Suprapubic skin (tissue), 4 donors: ENCODE results near the gene MRPL2. TPM values are rescaled to one million over a fixed set of nuclear protein-coding genes. Genes with fewer than 3 reads are reported as not detected.

Source experiments
- DNase-seq, 2 donors: peaks; one replicate each; pipeline ENCODE4 v3.0.0-alpha.2; 2019; ENCODE audit warnings: low spot score in 2 of 2
- H3K27ac ChIP-seq: fragments of 200-600 bp; sonication (generic); one replicate; pipeline ENCODE4 v1.5.1; 2019
- H3K27me3 ChIP-seq: fragments of 200-600 bp; sonication (generic); one replicate; pipeline ENCODE4 v1.5.1; 2019
- H3K36me3 ChIP-seq: fragments of 200-600 bp; sonication (generic); one replicate; pipeline ENCODE4 v1.5.1; 2019
- H3K4me1 ChIP-seq: fragments of 200-600 bp; sonication (generic); one replicate; pipeline ENCODE4 v1.5.1; 2019
- H3K4me3 ChIP-seq: fragments of 200-600 bp; sonication (generic); one replicate; pipeline ENCODE4 v1.5.1; 2019; ENCODE audit warnings: mild to moderate bottlenecking
- H3K9me3 ChIP-seq: fragments of 200-600 bp; sonication (generic); one replicate; pipeline ENCODE4 v1.5.1; 2019
- CTCF ChIP-seq, 2 donors: fragments of 200-600 bp in 1 of 2; fragments of 450-650 bp in 1 of 2; sonication (generic) in 1 of 2; IDR thresholded peaks; one replicate each; pipeline ENCODE4 v1.5.1; 2016 to 2019; ENCODE audit warnings: antibody characterized with exemption in 2 of 2, mild to moderate bottlenecking in 1 of 2, moderate library complexity in 1 of 2
- EP300 ChIP-seq: sonication (generic); formaldehyde crosslinking; IDR thresholded peaks from one replicate; pipeline ENCODE4 v1.6.1; 2017; ENCODE audit warnings: antibody characterized with exemption
- POLR2A ChIP-seq, 2 donors: fragments of 450-650 bp; IDR thresholded peaks; one replicate each; pipeline ENCODE4 v1.6.1; 2017; ENCODE audit warnings: antibody characterized with exemption in 2 of 2, mild to moderate bottlenecking in 2 of 2, moderate library complexity in 2 of 2
- POLR2AphosphoS5 ChIP-seq, 3 donors: sonication (generic); formaldehyde crosslinking; IDR thresholded peaks; one replicate each; pipeline ENCODE4 v1.6.1; 2017; ENCODE audit warnings: antibody characterized with exemption in 3 of 3
- WGBS: methylation state at CpG from one replicate; pipeline ENCODE4 v1.1.5; 2018; 5-methylcytosine and 5-hydroxymethylcytosine counted together
- total RNA-seq, 4 donors: library from RNA; depleted of rRNA; stranded (reverse); fragments of >200 nt; gene quantifications; one replicate each; pipeline ENCODE4 v1.1.0, GENCODE V29; 2016

Gene MRPL2
- total RNA-seq, 4 donors from 2014 or later, result 21.2 to 38.1 (median 25.9) TPM

GRCh38 chr6:43081043-43081442 is 21.8 kb upstream of the MRPL2 start:
- no peaks in the 10 kb centered on the region for H3K36me3 ChIP-seq
- no peak overlapping the region for H3K27ac ChIP-seq
- H3K4me3 ChIP-seq, result no peak overlapping the region
- peaks cover 14% of the 10 kb centered on the region for H3K4me1 ChIP-seq
- H3K9me3 ChIP-seq, result no peaks in the 10 kb centered on the region
- DNase-seq, result no peak
- peaks cover 6% of the 10 kb centered on the region for H3K27me3 ChIP-seq
- TF ChIP-seq POLR2A (IDR thresholded peaks at IDR 0.05) (no peak), POLR2AphosphoS5 (IDR thresholded peaks at IDR 0.05) (no peak), EP300 (no peak), CTCF (IDR thresholded peaks at IDR 0.05) (no peak)
- 92% methylated on average over 4 of the region's 4 CpGs for WGBS

GRCh38 chr6:43078691-43079090 is 19.5 kb upstream of the MRPL2 start:
- Histone ChIP-seq H3K36me3 (peaks cover 1% of the 10 kb centered on the region), H3K27me3 (peaks cover 7% of the 10 kb centered on the region), H3K4me3 (no peak overlapping the region), H3K4me1 (peaks cover 21% of the 10 kb centered on the region), H3K9me3 (no peaks in the 10 kb centered on the region), H3K27ac (no peak overlapping the region)
- TF ChIP-seq POLR2A (IDR thresholded peaks at IDR 0.05) (no peak), EP300 (no peak), CTCF (IDR thresholded peaks at IDR 0.05) (no peak), POLR2AphosphoS5 (IDR thresholded peaks at IDR 0.05) (no peak)
- DNase-seq, result no peak
- 73% methylated on average over 2 of the region's 2 CpGs for WGBS

- no peak for TF ChIP-seq POLR2AphosphoS5 (IDR thresholded peaks at IDR 0.05)
- peaks cover 21% of the 10 kb centered on the region for H3K4me1 ChIP-seq
- no peaks in the 10 kb centered on the region for H3K9me3 ChIP-seq
- 78% methylated on average over 4 of the region's 6 CpGs for WGBS
- H3K27ac ChIP-seq, result peak overlapping the region; percentile 18
- DNase-seq, result no peak
- peak overlapping the region; percentile 88 for H3K4me3 ChIP-seq
- peaks cover 8% of the 10 kb centered on the region for H3K36me3 ChIP-seq
- peaks cover 7% of the 10 kb centered on the region for H3K27me3 ChIP-seq
Observed at GRCh38 chr6:43077981-43078511, 18.8 kb upstream of the MRPL2 start.

GRCh38 chr6:43077333-43077809 is 18.1 kb upstream of the MRPL2 start:
- 10% methylated on average over 8 of the region's 8 CpGs for WGBS
- TF ChIP-seq EP300 (no peak), POLR2A (IDR thresholded peaks at IDR 0.05) (no peak), CTCF (IDR thresholded peaks at IDR 0.05) (no peak), POLR2AphosphoS5 (IDR thresholded peaks at IDR 0.05) (no peak)
- Histone ChIP-seq H3K4me3 (peak overlapping the region; percentile 88), H3K36me3 (peaks cover 14% of the 10 kb centered on the region), H3K27ac (peak overlapping the region; percentile 18), H3K27me3 (peaks cover 7% of the 10 kb centered on the region), H3K4me1 (peaks cover 21% of the 10 kb centered on the region), H3K9me3 (no peaks in the 10 kb centered on the region)
- no peak for DNase-seq

- H3K4me3 ChIP-seq, result peak overlapping the region; percentile 88
- no peak for TF ChIP-seq EP300
- TF ChIP-seq POLR2A (IDR thresholded peaks at IDR 0.05), result no peak
- TF ChIP-seq CTCF (IDR thresholded peaks at IDR 0.05), result no peak
- TF ChIP-seq POLR2AphosphoS5 (IDR thresholded peaks at IDR 0.05), result no peak
- peak overlapping the region; percentile 86 for H3K27ac ChIP-seq
- under 1% methylated on average over 48 of the region's 72 CpGs for WGBS
- H3K4me1 ChIP-seq, result peaks cover 21% of the 10 kb centered on the region
- DNase-seq, result no peak
- peaks cover 19% of the 10 kb centered on the region for H3K36me3 ChIP-seq
- peaks cover 7% of the 10 kb centered on the region for H3K27me3 ChIP-seq
- H3K9me3 ChIP-seq, result no peaks in the 10 kb centered on the region
Observed at GRCh38 chr6:43076464-43077332, 17.5 kb upstream of the MRPL2 start.
